ENCODE measurements around the gene TMEFF2.

Gene TMEFF2

GRCh38 chr2:192194866-192195547 lies at the start of gene TMEFF2:
Gene TMEFF2, minus strand, starts transcription at chr2:192194933. Its CDS starts 409 bp downstream, at chr2:192194524.
- DNase-seq (ENCODE audit: low read depth) = peak; percentile 50

- DNase-seq (ENCODE audit: low read depth) = peak; percentile 22
These were observed 48.8 kb upstream of the TMEFF2 start for GRCh38 chr2:192243488-192243887.

- peak; percentile 66 for DNase-seq (ENCODE audit: low read depth)
These were observed 41.4 kb upstream of the TMEFF2 start for GRCh38 chr2:192236136-192236535.

- no peak for DNase-seq (ENCODE audit: low read depth)
These were observed 36.2 kb upstream of the TMEFF2 start for GRCh38 chr2:192230889-192231453.

GRCh38 chr2:192228685-192229084 lies 34.0 kb upstream of the TMEFF2 start:
- no peak for DNase-seq (ENCODE audit: low read depth)

GRCh38 chr2:192218970-192219369 lies 24.2 kb upstream of the TMEFF2 start:
- no peak for DNase-seq (ENCODE audit: low read depth)

- DNase-seq (ENCODE audit: low read depth) = no peak
These were observed 23.6 kb upstream of the TMEFF2 start for GRCh38 chr2:192218377-192218776.

GRCh38 chr2:192216336-192216735 lies 21.6 kb upstream of the TMEFF2 start:
- no peak for DNase-seq (ENCODE audit: low read depth)

- no peak for DNase-seq (ENCODE audit: low read depth)
These were observed 20.6 kb upstream of the TMEFF2 start for GRCh38 chr2:192215096-192215877.

GRCh38 chr2:192208848-192209247 lies 14.1 kb upstream of the TMEFF2 start:
- no peak for DNase-seq (ENCODE audit: low read depth)

- DNase-seq (ENCODE audit: low read depth) = no peak
These were observed 11.7 kb upstream of the TMEFF2 start for GRCh38 chr2:192206399-192206798.

- no peak for DNase-seq (ENCODE audit: low read depth)
These were observed 9.1 kb upstream of the TMEFF2 start for GRCh38 chr2:192203876-192204275.

GRCh38 chr2:192202373-192202772 lies 7.6 kb upstream of the TMEFF2 start:
- DNase-seq (ENCODE audit: low read depth) = no peak

- no peak for DNase-seq (ENCODE audit: low read depth)
These were observed 6.4 kb upstream of the TMEFF2 start for GRCh38 chr2:192201116-192201515.

- DNase-seq (ENCODE audit: low read depth) = no peak
These were observed 2.6 kb upstream of the TMEFF2 start for GRCh38 chr2:192197357-192197756.

- no peak for DNase-seq (ENCODE audit: low read depth)
These were observed 1.9 kb upstream of the TMEFF2 start for GRCh38 chr2:192196421-192197194.

GRCh38 chr2:192195548-192196418 lies 1.1 kb upstream of the TMEFF2 start:
- no peak for DNase-seq (ENCODE audit: low read depth)

GRCh38 chr2:192194265-192194865 lies 368 bp downstream of the TMEFF2 start:
- DNase-seq (ENCODE audit: low read depth) = no peak

- no peak for DNase-seq (ENCODE audit: low read depth)
These were observed 4.3 kb downstream of the TMEFF2 start for GRCh38 chr2:192190474-192190873.

- no peak for DNase-seq (ENCODE audit: low read depth)
These were observed 7.9 kb downstream of the TMEFF2 start for GRCh38 chr2:192186806-192187205.

GRCh38 chr2:192184349-192184748 lies 10.4 kb downstream of the TMEFF2 start:
- no peak for DNase-seq (ENCODE audit: low read depth)

All from non-pigmented ciliary epithelial cell (primary cell).